Raji (cell line): ENCODE data around the gene ACAD10.

ENCODE experiments used
- POLR2A ChIP-seq: IDR thresholded peaks from 2 replicates; pipeline ENCODE4 v1.6.1; 2011; ENCODE audit warnings: low read depth, low read length, control low read depth; ENCODE audit not compliant: insufficient read depth

The ACAD10 gene

DNA sequence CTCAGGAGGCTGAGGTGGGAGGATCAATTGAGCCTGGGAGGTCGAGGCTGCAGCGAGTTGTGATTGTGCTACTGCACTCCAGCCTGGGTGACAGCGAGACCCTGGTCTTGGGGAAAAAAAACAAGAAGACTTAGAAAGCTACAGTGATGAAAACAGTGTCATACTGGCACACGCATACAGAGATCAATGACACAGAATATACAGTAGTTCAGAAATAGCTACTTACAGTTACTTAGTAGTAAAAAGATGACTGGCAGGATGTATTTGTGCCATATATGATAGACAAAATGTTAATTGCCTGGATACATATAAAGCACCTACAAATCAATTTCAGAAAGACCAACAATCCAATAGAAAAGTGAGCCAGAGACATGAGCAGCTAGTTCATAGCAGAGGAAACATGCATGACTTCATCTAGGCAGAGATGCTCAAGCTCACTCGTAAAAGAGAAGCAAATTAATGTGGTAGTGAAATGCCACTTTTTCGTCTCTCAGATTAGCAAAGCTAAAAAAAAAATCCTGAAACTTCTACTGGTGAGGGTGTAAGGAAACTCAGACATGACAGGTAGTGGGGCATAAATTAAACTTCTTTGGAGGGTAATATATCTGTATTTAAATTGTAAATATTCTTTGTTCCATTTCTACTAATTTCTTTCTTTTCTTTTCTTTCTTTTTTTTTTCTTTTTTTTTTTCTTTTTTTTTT is 78.4 kb downstream of the ACAD10 start:
- TF ChIP-seq POLR2A, result no peak

DNA sequence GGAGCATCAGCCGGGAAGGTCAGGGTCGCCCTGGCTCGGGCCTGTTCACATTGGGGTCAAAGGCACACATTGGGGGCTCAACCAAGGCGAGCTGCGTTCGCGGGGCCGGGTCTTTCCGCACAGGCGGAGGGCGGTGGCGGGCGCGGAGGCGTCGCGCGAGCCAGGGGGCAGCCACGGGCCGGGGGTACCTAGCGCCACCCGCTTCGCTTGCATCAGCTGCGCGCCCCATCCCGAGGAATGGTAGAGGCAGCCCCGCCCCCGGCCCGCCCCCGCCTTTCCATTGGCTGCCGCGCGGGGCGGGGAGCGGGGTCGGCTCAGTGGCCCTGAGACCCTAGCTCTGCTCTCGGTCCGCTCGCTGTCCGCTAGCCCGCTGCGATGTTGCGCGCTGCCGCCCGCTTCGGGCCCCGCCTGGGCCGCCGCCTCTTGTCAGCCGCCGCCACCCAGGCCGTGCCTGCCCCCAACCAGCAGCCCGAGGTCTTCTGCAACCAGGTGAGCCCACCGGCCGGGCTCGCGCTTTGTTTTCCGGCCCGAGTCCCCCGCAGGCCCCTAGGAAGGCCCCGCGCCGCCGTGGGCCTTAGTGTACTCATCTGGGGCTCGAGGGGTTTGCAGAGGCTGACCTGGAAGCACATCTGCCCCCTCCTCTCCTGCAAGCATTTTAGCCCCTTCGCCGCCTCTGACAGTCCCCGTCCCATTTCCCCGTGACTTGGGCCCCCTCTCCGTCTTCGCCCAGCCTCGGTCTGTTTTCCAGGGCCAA is 80.9 kb downstream of the ACAD10 start, which contains the start of gene ALDH2:
ALDH2 (plus strand) TSS at position 326 of the 754 bp plus-strand sequence; CDS start at position 376, 50 bp downstream.
- TF ChIP-seq POLR2A, result no peak

GRCh38 chr12:111767362-111768158 is 81.7 kb downstream of the ACAD10 start:
- no peak for TF ChIP-seq POLR2A

GRCh38 chr12:111768159-111768895 is 82.5 kb downstream of the ACAD10 start:
- no peak for TF ChIP-seq POLR2A

DNA sequence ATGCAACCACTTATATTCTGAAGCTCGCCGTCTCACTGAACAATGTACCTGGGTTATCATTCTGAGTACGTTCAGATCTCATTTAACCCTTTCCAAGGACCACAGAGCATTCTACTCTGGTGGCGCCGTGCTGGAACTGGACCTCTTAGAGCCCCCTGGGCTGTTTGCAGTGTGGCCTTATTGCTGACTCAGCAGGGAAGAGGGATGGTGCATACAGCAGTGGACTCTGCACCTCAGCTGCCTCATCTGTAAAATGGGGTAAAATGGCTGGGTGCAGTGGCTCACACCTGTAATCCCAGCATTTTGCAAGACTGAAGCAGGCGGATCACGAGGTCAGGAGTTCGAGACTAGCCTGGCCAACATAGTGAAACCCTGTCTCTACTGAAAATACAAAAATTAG is 83.7 kb downstream of the ACAD10 start:
- no peak for TF ChIP-seq POLR2A

GRCh38 chr12:111773801-111774551 is 88.1 kb downstream of the ACAD10 start:
- no peak for TF ChIP-seq POLR2A

DNA sequence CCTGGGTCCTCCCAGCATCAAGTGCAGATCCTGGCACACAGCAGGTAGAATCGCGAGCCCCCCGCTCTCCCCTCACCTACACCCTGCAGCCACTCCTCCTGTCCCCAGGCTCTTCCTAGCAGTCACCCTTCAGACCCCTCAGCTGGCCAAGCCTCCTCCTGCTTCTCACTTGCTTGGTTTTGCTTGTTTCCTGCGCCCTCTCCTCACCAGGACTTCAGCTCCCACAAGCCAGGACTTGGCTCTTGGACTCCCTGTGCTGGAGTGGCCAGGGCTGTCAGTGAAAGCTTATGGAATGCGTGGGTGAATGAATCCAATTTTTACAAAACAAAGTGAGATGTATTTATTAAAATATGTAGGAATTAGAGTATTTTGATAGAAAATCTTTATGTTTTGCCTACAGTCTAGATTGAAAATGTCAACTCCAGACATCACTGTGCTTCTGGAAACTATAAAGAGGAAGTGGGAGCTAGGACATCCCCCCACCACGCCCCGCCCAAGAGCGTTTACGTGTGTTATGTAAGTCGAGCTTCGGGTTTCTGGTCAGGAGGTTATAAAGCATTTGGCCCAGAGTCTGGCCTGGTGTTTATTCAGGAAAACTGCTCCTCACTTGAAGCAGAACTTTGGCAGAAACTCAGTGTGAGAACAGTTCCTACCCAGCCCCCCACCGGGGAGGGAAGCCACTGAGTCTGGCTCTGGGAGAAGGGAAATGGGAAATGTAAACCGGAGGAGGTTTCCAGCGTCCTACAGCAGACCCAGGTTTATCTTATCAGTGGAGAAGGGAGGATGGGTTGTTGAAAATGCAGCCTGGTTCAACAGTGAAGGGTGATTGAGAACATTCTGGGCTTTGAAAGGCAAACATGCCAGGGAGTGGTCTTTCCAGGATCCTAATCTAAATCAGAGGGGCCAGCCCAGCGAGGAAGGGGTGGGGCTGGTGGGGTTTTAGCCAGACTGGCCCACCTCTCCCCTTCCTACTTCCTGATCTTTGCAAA is 89.6 kb downstream of the ACAD10 start:
- peak; percentile 46; the same call in 1 of the 2 replicates for TF ChIP-seq POLR2A

GRCh38 chr12:111776836-111777344 is 91.0 kb downstream of the ACAD10 start:
- TF ChIP-seq POLR2A, result no peak

DNA sequence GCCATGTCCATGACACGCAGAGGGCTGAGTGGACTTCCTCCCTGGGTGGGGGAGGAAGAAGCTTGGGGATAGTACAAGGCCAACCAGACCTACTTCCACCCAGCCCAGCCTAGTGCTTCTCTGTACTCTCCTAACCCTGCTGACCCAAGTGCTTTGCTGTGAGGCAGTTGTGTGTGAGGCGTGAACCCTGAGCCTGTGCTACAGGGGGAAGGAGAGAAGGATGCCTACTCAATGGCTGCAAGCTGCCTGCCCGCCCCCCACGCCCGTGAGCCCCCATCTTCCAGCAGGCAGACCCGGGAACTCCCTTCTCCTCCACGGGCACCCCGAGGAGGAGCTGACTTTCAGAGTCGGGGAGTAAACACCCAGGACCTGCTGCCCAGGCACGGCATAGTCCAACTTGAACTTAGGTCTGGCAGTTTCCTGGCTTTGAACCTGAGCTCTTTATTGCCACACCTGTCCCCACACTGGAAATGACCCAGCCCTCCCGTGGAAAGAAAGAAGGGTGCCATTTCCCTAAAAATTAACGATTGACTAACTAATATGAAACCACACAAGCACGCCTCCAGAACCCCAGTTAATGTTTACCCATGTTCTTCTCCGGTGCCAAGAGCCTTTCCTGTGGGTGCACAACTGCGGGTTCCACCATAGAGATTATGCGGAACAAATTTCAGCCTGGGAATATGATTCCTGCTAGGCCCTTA is 91.6 kb downstream of the ACAD10 start:
- no peak for TF ChIP-seq POLR2A

DNA sequence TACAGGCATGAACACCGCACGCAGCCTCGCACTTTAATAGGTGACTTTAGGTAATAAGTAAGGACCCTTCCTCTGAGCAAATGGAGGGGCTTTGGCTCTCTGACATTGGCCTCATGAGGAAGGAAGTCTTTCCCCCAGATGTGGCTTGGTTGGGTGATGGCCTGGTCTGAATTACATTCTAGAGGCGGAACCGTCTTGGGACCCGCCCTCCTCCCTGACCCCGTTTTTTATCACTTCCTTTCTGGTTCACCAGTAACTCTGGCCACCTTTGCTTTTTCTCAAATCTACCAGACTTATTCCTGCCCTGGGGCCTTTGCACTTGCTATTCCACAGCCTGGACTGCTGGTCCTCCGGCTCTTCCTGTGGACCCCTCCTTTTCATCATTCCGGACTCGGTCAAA is 94.3 kb downstream of the ACAD10 start:
- no peak for TF ChIP-seq POLR2A

DNA sequence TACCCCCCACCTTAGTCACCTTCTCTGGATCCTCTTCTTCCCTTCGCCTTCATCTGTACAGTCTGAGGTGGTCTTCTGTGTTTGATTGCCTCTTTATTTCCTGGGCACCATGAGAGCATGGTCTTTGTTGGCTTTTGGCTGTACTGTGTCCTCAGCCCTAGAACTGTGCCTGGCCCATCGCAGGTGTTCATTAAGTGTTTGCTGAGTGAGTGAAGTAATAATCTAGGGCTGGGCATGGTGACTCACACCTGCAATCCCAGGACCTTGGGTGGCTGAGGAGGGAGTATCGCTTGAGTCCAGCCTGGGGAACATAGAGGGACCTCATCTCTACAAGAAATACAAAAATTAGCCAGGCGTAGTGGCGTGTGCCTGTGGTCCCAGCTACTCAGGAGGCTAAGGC is 94.8 kb downstream of the ACAD10 start:
- TF ChIP-seq POLR2A, result no peak

DNA sequence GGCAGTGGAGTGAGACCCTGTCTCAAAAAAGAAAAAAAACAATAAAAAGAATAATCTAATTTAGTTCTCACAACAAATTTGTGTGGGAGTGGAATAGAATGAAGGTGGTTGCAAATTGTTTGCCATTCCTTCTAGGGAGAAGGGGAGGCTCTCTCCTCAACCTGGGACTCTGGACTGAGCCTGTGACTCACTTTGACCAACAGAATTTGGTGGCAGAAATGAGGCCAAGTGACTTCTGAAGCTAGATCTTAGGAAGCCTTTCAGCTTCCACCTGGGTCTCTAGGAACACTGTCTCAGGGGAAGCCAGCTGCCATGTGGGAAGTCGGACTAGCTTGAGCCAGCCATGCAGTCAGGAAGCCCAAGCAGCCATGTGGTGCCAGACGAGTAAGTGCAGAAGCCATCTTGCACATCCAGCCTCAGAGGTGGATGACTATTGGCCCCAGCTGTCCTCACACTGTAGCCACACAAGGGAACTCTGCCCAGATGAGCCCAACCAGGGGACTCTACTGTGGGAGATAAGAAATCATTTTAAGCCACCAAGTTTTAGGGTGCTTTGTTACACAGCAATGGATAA is 95.3 kb downstream of the ACAD10 start:
- TF ChIP-seq POLR2A, result no peak
